HG03097 (cell line): Measurements from ENCODE around the gene GALNS.

Experiments used
- ATAC-seq: cut with Tn5 transposase; IDR thresholded peaks from one replicate; pipeline ENCODE4 v1.9.1; 2021; ENCODE audit not compliant: unreplicated experiment, low FRiP score

Gene GALNS

DNA sequence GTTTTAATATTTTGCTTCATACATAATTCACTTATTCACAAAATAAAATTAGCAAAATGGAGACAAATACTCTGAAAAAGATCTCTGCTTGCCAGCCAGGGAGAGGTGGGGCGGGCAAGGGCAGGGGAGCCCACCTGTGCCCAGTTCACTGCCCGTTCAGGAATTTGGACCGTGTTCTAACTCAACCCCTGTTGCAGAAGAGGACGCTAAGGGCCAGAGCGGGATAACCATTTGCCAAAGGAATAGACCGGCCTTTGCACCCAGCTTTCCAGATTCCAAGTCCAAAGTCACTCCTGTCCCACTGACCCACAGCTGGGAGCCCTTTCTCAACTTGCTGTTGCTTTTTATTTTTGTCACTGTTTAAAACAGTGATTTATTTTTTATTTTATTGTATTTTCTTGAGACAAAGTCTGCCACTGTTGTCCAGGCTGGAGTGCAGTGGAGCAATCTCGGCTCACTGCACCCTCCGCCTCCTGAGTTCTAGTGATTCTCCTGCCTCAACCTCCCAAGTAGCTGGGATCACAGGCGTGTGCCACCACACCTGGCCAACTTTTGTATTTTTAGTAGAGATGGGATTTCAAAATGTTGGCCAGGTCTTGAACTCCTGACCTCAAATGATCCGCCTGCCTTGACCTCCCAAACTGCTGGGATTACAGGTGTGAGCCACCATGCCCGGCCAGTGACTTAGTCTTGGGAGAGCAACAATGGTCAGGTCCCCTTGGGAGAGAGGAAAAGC is 69.0 kb downstream of the GALNS start:
- no peak for ATAC-seq

DNA sequence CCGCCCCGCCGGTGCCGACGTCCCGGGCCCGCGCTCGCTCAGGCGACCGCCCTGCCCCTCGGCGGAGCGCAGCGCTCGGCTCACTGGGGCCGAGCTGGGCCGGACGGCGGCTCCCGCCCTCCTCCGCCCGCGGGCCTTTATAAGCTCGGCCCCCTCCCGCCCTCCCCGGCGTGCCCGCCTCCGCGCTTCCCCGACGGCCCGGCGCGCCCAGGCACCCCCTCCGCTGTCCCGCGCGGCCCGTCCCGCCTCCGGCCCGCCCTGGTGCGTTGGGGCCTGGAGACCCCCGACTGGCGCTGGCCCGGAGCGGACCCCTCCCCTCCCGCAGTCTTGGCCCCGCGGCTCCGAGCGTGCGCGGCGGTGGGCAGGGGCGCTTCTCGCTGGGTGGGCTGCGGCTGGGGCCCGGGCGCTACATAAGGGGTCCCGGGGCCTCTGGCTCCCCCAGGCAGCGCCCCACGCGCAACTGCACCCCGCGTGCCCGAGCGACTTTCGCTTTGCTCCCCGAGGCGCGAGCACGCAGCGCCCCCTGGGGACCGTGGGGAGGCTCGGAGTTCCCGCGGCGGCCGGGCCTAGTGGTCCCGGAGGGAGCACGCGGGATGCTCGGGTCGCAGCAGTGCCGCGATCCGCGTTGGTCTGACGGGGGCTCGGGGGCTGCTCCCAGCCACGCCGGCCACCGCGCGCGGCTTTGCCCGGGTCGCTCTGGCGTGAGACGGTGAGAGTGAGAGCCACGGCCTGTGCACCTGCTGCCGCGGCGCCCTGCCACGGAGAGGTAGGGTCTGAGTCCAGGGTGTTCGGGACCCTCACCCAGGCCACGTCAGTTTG is 71.4 kb downstream of the GALNS start, which contains the start of gene PIEZO1:
PIEZO1 (minus strand) TSS at position 115 of the 819 bp plus-strand sequence. CDS start 256 bp downstream, outside the sequence.
- ATAC-seq = peak; percentile 29

DNA sequence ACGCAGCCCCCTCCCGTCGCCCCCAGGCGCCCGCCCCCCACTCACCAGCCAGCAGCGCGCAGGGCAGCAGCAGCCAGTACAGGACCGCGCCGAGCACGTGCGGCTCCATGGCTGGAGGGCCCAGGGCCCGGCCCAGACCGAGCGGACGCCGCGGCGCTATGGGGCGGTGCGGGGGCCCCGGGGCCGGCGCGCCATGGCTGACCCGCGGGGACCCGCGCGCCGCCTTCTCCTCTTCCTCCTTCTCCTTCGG is 72.0 kb downstream of the GALNS start:
- ATAC-seq = peak; percentile 13

DNA sequence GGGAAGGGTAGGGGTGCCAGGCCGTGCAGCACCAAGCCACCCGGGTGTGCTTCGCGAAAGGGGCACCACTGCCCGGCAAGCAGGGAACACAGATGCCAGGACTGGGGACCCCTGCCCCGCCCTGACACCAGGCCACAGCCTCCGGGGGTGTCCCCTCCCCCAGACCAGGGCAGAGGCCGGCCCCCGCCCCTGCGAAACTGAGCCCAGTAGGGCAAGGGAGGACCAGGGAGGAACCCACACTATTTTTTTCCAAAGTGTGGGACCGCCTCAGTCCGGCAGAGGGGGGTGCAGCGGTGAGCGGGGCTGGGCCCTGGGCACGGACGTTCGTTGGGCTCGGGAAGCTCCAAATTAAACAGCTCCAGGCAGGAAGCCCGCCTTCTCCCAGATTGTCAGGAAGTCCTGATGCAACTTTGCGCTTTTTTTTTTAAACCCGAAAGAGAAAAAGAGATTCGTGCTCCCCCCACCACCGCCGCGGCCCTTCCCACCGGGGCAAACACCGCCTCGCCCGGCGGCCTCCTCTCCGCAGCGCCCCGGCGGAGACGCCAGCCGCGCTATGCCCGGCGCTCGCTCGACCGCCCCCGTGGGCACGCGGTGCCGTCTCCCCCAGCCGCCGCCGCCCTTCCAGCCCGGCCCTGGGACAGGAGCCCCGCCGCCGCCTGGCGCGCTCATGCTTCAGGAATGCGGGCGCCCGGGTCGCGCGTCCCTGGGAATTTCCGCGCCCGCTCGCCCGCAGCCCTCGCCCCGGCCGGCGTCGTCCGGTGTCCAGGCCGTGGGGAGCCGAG is 72.5 kb downstream of the GALNS start:
- no peak for ATAC-seq

- ATAC-seq = no peak
These were observed 73.2 kb downstream of the GALNS start for GRCh38 chr16:88783391-88784073.

- ATAC-seq = no peak
These were observed 74.0 kb downstream of the GALNS start for GRCh38 chr16:88782454-88783390.

DNA sequence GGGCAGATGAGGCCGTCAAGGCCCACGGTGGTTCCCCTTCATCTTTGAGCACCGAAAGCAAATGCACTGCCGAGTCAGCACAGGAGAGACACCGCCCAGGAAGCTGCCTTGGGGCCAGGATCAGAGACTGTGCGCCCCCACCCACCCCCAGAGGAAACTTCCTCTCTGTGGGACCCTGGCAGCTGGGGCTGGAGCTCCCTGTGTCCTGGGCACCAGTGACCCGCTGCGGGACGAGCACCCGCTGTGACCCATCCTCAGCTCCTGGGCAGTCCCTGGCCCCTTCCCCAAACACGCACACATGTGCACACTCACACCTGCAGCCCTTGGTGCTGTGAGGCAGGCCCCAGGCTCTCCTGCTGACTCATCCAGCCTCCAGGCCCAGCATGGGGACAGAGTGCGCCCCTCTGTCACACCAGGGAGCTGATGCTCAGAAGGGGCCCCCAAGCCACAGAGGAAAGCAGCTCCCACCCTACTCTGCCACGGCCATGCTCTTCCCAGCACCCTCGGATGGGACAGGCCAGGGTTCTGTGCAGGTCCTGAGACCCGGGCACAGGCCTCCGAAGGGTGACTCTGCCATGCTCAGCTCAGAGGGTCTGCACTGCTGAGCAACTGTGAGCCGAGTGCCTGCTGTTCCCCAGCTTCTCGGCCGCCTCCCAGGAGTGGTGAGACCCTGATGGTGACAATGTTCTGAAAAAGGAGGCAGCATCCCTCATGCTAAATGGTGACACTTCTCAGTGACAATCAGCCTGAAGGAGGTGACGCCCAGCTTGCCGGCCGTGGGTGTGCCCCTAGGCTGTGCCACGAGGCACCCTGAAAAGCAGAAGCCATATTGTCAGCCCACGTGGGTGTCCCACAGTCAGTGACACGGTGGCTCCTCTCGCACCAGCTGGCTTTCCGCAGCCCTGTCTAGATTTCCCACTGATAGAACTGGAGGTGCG is 75.3 kb downstream of the GALNS start:
- no peak for ATAC-seq

- ATAC-seq = no peak
These were observed 76.3 kb downstream of the GALNS start for GRCh38 chr16:88780142-88781062.

DNA sequence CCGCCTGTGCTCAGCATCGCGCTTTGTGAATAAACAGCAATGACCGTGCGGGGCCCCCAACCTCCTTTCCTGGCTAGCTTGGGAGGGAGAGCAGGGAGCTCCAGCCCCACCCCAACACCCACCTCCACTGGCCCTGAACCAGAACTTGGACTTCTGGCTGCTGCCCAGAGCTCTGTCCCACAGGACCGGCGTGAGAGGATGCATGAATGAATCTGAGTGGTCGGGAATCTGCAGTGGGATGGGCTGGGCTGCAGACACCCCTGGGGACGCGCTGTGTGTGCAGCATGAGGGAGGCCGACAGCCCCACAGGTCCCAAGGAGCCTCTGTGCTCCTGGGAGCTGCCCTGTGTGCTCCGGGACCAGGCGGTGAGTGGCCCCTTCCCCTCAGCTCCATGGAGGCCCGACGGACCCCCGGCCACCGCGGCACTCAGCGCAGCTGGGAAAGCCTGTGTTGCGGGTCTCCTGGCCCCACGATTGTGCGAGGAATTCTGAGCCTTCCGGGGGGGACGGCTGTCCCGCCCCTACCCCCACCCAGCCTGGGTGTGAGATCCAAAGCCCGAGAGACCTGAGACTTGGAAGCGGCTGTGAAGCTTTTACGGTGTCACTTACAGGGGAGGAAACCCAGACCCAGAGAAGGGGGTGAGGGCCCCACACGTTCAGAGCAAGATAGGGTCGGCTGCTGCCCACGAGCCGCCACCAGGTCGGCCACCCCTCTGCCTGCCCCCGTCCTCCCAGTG is 77.2 kb downstream of the GALNS start:
- no peak for ATAC-seq

GRCh38 chr16:88778541-88779065 is 78.1 kb downstream of the GALNS start:
- no peak for ATAC-seq

DNA sequence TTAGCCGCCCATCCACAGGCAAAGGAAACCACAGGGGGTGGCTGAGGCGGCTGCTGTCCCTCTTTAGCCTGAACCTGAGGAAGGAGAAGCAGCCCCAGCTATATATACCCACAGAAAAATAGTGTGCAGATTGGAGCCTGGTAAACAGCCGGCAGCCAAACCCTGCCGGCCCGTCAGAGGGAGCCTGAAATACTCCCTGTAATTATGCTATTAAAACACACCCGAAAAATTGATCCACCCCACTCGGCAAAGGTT is 78.5 kb downstream of the GALNS start:
- ATAC-seq = no peak

- ATAC-seq = no peak
These were observed 79.1 kb downstream of the GALNS start for GRCh38 chr16:88777471-88778270.

DNA sequence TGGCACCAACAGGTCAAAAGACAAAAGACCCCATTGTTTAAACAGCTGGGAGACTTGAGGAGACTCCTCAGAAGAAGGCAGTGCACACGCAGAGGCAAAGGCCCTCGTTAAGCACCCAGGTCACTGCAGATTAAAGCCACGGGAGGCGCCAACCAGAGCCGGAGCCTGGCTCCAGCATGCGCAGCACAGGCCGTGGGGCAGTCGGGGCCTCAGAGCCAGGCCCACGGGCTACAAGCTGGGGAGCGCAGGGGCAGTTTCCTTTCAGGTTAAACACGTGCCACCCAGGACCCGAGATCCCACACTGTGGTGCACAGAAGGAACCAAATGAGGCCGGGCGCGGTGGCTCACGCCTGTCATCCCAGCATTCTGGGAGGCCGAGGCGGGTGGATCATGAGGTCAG is 80.9 kb downstream of the GALNS start:
- ATAC-seq = no peak

GRCh38 chr16:88774544-88775393 is 82.0 kb downstream of the GALNS start:
- no peak for ATAC-seq

DNA sequence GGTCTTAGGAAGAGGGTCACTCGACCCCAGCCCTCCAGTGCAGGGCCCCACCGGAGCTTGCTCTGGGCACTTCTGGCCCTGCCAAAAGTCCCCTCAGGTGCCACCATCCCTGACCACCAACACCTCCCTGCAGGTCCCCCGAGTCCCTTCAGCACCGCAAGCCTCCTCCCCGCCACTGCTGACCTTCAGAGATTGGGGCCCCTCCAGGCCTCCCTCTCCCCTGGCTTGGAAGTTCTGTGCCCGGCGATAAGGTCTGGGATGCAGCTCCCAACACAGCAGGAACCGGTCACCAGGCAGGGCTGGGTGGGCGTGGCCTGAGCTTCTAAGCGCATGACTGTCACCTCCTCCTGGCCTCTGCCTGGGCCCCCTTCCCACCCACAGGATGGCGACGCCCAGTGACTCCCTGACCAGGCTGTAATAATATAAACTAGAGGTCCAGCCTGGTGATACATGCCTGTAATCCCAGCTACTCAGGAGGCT is 82.9 kb downstream of the GALNS start:
- no peak for ATAC-seq
